IPS DF 4.7 (cell line): Measurements from ENCODE around the gene ADCY3.

Experiments
- DNase-seq: peaks from one replicate; pipeline ENCODE4 v3.0.0-alpha.2; 2013; ENCODE audit warnings: low spot score; ENCODE audit errors: extremely low read depth

Gene ADCY3

DNA sequence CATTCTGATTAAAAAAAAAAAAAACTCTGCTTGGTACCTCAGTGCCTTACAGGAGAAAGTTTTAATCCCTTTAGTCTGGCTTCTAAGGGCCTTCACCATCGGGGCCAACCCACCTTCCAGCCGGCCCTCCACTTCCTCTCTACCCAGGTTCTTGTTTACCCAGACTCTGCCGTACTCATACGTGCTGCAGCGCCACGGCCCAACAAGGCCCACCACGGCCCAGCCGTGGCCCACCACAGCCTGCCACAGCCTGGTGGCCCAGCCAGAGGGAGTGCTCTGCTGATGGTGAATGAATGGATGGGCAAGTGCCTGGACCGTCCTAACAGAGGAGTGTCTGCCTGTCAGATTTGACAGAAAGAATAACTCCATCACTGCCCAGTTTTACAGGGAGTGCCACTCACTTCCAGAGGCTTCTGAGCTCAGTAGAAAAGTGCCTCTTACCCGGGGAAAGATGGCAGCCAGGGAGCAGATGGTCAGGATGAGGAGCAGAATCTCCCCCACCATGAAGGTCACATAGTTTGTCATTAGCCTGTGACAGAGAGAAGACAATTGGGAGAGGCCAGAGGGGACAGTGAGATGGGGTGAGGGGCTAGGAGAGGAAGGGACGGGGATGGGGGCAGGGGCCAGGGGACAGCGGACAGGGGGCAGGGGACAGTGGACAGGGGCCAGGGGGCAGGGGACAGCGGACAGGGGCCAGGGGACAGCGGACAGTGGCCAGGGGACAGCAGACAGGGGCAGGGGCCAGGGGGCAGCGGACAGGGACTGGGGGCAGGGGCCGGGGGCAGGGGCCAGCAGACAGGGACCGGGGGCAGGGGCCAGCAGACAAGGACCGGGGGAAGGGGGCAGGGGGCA lies 88.6 kb downstream of the ADCY3 start:
- DNase-seq: no peak

DNA sequence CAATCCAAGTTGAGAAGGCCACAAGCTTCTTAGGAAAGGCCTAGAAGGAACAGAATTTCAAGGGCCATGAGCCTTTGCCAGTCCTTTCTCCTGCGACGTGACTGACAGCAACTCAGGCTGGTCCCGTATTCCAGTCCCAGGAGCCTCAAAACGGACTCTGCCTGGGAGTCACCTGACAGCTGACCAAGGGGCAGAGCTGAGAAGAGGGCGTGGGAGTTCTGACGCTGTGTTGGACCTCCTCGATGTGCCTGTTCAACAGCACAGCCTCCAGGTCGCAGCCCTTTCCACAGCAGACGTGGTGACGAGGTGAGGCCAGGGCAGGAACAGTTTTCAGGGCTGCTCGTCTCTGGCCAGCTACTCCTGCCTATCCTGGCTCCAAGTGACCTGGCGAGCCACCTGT lies 89.3 kb downstream of the ADCY3 start:
- no peak for DNase-seq

DNA sequence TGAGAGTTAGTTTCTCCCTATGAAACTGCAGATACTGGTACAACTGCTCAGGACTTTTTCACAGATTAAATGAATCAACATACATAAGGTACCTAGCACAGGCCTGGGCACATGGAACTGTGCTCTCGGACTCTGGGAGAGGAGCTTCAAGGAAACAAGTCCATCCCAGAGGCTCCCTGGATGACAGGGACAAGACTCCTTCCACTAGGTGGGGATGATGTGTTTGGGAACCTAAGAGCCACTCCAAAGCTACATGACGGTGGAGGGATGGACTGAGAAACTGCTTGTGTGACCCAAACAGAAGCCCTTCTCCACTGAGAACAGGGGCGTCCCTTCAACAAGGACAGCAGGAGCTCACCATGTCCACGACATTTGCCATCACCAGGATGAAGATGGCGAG lies 89.7 kb downstream of the ADCY3 start:
- DNase-seq: no peak

DNA sequence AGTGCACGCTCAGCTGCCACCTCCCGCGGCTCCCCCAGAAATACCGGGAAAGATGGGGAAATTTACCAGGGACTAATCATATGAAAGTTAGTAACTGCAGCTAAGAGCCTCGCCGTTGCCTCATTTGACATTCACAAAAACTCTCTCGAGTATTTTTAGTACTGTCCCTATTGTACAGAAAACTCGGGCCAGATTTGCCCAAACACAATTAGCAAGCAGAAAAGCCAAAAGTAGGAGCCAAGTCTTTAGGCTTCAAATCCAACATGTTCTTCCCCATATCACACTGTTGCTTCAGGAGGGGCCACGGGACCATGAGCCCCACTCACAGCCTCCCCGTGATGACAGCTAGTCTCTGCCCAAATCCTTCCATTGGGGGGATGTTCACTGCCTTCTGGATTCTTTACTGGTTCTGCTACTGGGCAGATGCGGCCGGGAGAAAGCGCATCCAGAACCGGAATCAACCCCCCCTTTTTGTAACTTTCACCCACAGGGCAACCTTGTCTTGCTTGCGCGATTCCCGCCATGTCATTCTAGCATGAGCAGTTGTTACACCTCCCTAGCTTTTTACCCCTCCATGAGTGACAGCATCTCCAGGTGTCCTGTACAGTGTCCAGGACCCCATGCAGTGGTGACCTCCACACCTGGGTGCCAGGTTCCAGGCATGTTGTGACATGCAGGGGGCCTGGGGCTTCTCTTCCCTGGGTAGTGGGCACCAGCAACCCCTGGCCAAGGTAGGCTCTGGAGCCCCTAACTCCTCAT lies 91.6 kb downstream of the ADCY3 start:
- no peak for DNase-seq

DNA sequence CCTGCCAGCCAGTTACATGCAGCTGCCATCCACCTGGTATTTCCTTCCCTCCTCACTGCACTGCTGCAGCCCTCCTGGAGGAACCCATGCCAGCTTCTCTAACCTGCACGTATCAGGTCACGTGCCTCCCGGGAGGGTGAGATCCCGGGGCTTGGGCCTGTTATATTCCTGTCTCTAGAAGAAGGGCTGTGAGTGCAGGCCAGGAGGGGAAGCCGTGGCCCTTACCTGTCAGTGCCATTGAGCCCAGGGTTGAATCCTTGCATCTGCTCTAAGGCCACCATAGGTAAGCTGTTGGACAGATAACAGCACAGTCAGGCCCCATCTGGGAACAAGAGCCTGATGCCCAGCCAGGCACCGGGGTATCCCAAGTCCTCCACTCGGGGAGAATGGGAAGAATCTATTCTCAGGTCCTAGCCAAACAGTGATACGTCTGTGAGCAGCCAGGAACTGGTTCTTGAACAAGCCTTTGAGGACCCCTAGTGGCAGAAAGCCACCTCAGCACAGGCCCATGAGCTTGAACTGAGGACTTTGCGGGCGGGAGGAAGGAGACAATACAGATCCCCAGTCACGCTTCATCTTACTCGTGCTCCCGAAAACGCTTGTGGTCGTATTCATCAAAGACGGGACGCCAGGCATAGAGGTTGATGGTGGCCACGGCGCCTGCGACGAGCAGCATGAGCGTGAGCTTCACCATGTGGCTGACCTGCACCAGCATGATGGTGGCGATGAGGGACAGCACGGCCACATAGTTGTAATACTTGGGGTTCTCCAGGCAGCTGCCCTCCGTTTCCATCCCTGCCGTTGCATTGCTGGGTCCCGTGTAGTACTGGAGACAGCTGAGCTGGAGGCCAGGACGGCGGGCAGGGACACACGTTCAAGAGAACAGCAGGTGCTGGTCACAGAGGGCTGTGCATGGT lies 92.5 kb downstream of the ADCY3 start:
- peak; percentile 91 for DNase-seq

DNA sequence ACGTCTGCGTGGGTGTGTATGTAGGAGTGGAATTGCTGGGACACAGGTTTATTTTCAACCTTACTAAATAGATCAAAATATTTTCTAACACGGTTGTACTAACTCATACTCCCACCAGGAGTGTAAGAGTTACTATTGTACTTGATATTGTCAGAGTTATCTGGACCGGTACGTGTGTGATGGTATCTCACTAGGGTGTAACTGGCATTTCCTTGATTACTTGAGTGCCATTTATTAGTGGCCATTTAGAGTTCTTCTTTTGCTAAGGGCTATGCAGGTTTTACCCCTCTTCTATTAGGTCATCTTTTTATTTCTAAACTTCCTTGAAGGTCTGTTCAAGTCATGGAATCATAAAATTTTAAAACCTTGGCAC lies 93.3 kb downstream of the ADCY3 start:
- DNase-seq: no peak

DNA sequence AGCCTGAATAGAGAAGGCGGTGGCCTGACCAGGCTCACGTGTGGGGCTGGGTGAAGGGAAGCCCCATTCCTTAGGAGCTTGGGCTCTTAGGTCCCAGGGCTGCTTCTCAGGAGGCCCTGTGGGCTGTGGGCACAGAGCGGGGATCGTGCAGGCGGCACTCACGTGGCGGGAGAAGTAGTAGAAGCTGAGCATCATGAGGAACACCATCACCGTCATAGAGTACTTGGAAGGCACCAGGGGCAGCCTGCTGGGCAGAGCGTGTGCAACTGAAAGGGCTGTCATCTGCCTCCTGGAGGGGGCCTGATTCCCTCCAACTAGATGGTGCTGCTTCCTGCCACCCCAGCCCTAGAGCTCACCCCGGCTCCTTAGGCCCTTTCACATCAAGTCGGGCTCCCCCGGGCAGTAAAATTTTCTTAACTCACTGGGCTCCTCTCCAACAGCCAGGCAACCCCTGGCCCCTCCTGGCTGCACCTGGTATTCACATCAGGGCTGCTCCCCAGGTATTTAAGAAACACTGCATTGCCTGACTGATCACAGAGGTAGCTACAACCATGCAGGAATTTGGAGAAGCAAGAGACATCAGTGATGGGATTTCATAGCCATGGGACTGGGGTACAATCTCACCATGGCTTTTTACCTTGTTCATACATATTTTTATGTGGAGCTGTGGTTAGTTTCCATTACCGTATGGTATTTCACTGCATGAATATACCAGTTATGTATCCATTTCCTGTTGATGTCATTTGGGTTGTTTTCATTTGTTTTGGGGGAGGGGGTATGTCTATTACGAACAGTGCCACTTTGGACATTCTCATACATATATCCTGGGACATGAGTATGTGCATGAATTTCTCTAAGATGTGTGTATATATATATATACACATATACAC lies 93.9 kb downstream of the ADCY3 start:
- no peak for DNase-seq

DNA sequence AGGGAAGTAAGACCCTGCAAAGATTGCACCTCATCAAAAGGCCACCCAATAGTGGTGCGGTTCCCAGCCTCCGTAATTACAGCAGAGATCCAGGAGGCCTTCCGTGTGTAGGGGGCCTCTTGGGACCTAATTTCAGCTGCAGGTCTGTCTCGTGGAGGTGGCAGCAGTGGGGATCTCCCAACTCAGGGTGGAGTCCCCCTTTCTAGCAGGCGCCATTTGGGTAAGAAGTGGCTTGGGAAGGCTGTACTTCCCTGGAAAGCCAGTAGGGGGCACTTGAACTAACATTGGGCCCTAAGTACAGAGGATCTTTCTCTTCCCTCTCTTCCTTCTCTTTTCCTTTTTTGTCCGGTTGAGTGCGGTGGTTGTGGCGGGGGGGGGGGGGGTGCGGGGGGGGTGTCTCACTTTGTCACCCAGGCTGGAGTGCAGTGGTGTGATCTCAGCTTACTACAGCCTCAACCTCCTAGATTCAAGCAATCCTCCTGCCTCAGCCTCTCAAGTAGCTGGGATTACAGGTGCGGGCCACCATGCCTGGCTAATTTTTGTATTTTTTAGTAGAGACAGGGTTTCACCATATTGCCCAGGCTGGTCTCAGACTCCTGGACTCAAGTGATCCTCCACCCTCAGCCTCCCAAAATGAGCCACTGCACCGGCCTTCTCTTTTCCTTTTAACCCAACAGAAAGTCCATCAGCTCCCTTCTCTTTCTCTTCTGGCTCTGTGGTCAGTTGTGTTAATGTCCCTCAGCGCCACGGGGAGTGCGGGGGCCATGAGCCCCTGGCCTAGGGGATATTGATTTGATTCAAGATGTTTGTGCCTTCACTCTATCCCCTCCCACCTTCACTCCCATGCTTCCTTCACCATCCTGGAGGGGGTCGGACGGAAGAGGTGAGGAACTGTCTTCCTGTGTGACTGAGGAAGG lies 94.8 kb downstream of the ADCY3 start:
- DNase-seq: no peak

DNA sequence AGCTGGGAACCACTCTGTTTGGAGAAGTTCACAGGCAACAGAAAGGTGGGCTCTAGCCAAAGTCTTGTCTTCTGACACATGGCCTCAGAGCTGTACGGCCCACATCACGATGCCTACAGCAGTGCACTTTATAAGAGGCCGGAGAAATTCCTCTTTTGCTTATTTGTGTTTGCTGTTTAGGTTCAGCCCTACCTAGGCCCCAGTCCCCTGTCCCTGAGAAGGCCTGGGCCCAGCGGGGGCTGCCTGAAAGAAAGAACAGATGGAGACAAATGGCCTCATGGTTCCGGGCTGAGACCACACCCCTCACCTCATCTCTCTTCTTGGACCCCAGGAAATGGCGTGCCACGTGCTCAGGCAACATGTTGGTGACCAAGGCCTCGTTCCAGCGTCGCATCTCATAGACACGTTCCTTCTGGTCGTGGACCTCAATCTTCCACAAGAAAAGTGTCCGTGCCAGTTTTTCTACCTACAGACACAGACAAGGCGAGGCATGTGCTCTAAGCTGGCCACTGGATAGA lies 95.9 kb downstream of the ADCY3 start:
- DNase-seq: no peak

DNA sequence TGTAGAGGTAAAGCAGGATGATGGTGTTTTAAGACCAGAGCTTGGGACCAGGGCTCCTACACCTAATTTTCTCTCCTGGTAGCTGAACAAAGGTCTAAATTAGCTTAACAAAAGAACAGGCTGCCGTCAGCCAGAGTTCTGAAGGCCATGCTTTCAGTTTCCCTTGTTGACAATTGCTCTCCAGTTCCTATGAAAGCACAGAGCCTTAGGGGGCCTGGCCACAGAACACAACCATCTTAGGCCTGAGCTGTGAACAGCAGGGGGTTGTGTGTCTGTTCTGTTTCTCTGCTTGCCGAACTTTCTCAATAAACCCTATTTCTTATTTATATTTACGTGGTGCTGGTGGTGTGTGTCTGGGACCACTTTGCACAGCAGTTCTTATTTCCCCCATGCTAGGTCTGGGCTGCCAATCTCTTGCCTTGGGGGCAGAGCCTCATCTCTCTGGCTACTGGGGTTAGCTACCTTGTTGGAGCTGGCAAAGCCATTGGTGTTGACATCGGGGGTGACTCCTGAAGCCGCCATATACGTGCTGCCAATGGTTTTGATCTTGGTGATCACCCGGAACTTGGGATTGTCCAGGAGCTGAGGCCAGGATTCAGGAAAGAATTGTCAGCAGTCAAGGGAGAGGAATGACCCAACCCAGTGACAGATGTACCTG lies 97.9 kb downstream of the ADCY3 start:
- peak; percentile 64 for DNase-seq

DNA sequence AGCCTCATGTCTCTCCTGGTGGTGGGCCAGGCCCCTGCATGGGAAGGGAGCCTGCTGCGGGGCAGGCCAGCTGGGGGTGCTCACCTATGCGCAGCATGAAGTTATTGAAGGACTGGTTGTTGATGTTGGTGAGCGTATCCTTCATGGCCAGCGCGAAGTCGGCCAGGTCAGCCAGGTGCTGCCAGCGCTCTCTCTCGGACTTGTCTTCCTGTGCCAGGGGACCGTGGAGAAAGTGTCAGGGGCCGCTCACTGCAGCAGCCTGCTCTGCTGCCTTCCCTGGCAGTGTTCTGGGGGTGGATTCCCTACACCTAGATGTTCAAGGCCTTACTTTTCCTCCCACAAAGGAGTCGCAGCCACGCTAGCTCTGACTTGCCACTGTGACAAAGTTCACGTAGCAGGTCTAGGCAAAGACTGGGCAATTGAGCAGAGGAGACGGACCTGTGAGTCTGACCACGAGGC lies 98.6 kb downstream of the ADCY3 start:
- no peak for DNase-seq

DNA sequence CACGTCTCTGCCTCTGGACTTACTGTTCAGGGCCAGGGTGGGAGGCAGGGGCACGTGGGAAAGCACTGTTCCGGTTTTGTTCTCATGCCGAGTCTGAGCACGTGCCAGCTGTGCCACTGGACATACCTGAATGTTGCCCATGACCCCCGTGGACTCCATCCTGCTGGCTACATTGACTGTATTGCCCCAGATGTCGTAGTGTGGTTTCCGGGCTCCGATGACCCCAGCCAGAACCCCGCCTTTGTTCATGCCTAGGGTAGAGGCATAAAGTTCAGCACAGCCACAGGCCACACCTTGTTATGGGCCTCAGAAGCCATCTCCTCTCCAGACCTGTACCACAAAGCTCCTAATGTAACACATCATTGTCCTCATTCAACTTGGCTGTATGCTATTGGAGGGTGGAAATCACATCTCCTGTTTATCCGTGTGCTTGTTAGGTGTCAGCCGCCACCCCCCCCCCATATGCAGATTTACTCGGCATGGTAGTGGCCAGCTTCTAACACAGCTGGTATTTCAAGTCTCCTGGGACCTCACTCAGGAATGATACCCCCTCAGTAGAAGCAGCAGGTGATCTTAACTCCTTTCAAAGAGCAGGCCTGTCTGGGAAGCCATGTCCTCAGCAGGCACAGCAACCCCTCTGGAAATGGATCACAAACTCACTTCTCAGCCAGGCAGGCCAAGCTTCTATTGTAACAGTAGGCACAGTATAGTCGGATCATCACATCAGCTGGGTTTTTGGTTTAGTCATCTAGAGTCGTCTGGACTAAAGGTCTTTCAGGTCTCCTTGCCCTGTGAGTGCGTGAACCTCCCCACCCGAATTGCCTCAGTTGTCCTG lies 99.2 kb downstream of the ADCY3 start:
- no peak for DNase-seq

DNA sequence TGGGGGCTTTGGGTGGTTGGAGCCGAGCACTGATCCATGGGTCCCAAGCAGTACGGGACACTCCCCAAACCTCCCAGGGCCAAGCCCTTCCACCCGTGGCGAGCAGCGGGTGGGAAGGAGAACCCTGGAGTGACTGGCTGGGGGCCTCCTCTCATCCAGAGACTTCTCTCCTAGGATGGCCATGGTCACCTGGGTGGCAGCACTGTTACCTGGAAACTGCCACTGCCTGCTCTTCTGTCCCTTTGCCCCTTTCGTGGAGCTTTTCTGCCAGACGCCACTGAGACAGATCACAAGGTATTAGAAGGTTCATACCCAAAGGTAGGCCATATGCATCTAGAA lies 99.9 kb downstream of the ADCY3 start:
- no peak for DNase-seq

DNA sequence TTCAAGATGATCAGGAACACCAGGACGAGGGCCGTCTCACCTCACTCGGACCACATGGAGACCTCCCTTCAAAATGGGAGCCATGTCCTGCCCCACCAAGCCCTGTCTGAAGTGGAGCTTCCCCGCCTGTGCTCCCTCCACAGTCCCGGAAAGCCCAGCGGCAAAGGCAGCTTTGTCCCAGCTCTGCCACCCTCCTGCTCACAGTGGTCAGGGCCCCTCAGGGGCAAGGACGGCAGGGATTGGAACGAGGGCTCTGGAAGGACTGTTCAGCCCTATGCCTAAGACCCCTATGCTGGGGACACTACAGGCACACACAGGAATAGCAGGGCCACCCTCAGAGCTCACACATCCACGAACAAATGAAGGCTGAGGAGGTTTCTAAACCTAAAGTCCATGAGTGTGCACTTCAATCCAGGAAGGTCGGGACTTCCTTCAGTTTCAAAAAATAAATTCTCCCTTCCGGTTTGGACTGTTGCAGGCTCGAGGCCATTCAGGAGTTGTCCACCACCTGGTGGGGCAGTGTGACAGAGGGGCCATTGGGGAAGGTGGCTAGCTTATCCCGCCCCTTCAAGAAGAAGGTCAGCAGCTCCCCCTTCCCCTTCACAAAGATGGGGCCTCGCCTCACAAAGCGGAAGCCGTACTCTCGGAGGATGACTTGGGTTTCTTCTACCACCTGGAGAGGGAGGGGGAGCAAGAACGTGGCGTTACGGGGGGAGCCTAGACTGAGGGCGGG lies 100.4 kb downstream of the ADCY3 start:
- DNase-seq: no peak

DNA sequence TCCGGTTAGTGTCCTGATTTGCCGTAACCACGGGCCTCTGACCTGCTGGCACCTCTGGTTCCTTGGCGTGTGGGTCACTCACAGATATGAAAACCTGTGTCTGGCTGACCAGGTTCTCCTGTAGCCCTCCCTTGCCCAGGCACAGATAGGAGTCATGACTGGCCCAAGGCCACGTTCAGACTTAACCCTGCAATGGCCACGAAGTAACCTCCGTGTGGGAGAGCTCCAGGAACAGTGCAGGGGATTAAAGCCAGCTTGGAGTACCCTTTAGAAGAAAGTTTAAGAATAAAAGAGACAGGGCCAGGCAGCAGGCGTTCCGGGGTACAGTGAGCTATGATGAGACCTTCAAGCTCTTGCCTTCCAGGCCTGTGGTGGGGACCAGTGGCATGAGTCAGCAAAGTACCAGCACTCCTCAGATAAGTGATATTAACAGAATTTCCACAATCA lies 101.3 kb downstream of the ADCY3 start:
- DNase-seq: no peak

DNA sequence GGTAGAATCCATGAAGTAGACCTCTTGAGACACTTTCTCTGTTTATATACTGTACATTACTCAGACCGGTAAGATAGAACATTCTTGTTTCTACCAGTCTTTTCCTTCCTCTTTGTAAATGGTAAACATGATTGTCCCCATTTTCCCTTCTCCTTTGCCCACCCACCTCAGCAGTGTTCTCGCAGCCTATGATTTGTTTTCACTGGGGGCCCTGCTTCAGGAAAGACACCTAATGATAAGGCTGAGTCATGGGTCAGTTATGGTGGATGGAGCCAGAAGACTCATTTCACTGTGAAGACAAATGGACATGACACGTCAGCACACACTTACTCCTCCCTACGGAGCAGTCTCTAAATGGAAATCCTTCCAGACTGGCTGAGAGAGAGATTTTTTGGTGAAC lies 103.2 kb downstream of the ADCY3 start:
- no peak for DNase-seq

DNA sequence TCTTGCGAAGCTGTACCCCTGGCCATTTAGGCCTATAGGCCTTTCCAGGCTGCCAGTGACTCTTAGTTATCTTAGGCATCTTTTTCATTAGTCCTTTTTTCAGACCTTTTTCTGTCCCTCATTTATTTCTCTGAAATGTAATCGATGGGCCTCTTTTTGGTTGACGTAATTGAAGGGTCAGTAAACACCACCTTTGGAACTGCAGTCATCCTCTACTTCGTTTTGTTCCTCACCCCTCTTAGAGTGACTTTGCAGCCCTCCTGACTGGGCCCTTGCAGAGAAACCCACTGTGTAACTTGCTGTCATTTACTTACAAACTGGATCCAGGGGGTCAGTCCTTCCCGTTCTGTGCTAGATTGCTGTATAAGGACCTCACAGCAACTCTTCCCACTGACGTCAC lies 103.6 kb downstream of the ADCY3 start:
- no peak for DNase-seq
